ENCODE results near the gene NCOA3. TPM values are rescaled to one million over a fixed set of nuclear protein-coding genes. Genes with fewer than 3 reads are reported as not detected.

The NCOA3 gene
- polyA plus RNA-seq, 3 donors = 13.5 to 21.8 (median 21.3) TPM

DNA sequence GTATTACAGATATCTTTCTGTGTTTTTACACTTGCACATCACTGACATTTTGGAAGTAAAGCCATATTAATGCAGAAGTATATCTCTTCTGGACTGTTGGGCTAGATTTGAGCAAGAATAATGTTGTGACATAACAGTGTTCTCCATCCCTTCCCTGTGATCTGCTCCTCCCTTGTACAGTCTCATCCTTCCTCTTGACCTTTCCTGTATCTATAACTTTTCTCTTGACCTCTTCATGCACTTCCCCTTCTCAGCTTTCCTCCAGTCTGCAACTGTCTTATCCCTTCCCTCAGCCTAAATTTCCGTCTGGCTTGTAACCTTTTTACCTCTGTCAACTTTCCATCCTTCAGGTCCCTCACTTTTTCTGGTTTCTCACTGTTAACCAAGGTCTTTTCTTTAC, 29.8 kb downstream of the NCOA3 start:
- Mint-ChIP-seq H3K27ac (peak overlapping the region in 6 of 7 donors; percentile 4 to 86 (median 60)), H3K4me3 (peak overlapping the region; percentile 7 to 72), H3K36me3 (peaks cover 9 to 17% of the 10 kb centered on the region in 2 donors), H3K27me3 (ENCODE audit: low read depth in 3 of 3) (no peaks in the 10 kb centered on the region), H3K4me1 (peaks cover 28% of the 10 kb centered on the region), H3K9me3 (peaks cover 3 to 8% (median 7%) of the 10 kb centered on the region in 7 donors)
- H4K20me1 ChIP-seq (ENCODE audit: insufficient read depth, low read length) = peaks cover 99% of the 10 kb centered on the region
- DNase-seq = peak; percentile 61 to 68 (median 62)
- H3K4me1 ChIP-seq (ENCODE audit: control insufficient read depth in 1 of 2, insufficient read depth in 2 of 2, low read length in 2 of 2) = peaks cover 23 to 24% of the 10 kb centered on the region in 2 donors
- TF ChIP-seq, protein P1, sequence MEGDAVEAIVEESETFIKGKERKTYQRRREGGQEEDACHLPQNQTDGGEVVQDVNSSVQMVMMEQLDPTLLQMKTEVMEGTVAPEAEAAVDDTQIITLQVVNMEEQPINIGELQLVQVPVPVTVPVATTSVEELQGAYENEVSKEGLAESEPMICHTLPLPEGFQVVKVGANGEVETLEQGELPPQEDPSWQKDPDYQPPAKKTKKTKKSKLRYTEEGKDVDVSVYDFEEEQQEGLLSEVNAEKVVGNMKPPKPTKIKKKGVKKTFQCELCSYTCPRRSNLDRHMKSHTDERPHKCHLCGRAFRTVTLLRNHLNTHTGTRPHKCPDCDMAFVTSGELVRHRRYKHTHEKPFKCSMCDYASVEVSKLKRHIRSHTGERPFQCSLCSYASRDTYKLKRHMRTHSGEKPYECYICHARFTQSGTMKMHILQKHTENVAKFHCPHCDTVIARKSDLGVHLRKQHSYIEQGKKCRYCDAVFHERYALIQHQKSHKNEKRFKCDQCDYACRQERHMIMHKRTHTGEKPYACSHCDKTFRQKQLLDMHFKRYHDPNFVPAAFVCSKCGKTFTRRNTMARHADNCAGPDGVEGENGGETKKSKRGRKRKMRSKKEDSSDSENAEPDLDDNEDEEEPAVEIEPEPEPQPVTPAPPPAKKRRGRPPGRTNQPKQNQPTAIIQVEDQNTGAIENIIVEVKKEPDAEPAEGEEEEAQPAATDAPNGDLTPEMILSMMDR (IDR thresholded peaks at IDR 0.05) = no peak
- H3K27ac ChIP-seq (ENCODE audit: low read depth in 1 of 2, low read length in 2 of 2) = peak overlapping the region in 1 of 2 donors; percentile 7
- H3K9me3 ChIP-seq (replicated peaks in 1 of 2; ENCODE audit: control insufficient read depth in 1 of 2, insufficient read depth in 1 of 2, low read length in 2 of 2) = peaks cover 0 to 4% of the 10 kb centered on the region in 2 donors
- H3K4me3 ChIP-seq (replicated peaks in 1 of 3; ENCODE audit: low read depth in 2 of 3, low read length in 3 of 3) = peak overlapping the region in 1 of 3 experiments; percentile 37
- no peaks in the 10 kb centered on the region for H3K27me3 ChIP-seq (ENCODE audit: control insufficient read depth in 2 of 2, insufficient read depth in 2 of 2, low read length in 2 of 2)
- WGBS (ENCODE audit: insufficient coverage) = 0% methylated on average over 1 of the region's 1 CpG
- H3K36me3 ChIP-seq (replicated peaks in 1 of 2; ENCODE audit: control insufficient read depth in 1 of 2, insufficient read depth in 2 of 2, low read length in 2 of 2) = no peaks in the 10 kb centered on the region
- H3K4me2 ChIP-seq (replicated peaks; ENCODE audit: extremely low read depth, low read length, poor library complexity, severe bottlenecking) = peak overlapping the region; percentile 54
- no peak overlapping the region for H2AFZ ChIP-seq (ENCODE audit: insufficient read depth, low read depth, low read length, poor library complexity, severe bottlenecking)
- no peak overlapping the region for H3K9ac ChIP-seq (ENCODE audit: insufficient read depth, low read length, poor library complexity, severe bottlenecking)
- intact Hi-C loops (cut with micrococcal nuclease) = no loop called here
- peaks cover 98% of the 10 kb centered on the region for H3K79me2 ChIP-seq (ENCODE audit: insufficient read depth, low read length)

DNA sequence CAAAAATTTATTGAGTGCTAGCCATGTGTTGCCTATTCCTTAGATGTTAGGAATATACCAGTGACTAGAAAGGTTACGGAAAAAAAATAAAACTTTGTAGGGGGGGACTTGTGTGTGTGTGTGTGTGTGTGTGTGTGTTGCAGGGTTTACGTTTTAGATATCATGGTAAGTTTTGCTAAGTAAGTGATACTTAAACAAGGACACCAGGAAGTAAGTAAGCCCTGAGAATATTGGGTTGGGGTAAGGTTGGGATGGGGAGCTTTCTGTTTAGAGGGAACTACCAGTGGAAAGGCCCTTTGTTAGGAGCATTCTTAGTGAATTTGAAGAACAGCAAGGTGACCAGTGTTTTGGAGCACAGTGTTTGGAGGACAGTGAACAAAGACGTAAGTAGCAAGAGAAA, 30.3 kb downstream of the NCOA3 start:
- Histone ChIP-seq H3K79me2 (ENCODE audit: insufficient read depth, low read length) (peaks cover 97% of the 10 kb centered on the region), H3K4me2 (replicated peaks; ENCODE audit: extremely low read depth, low read length, poor library complexity, severe bottlenecking) (peak overlapping the region; percentile 54), H3K27ac (ENCODE audit: low read depth in 1 of 2, low read length in 2 of 2) (peak overlapping the region in 1 of 2 donors; percentile 7), H2AFZ (ENCODE audit: insufficient read depth, low read depth, low read length, poor library complexity, severe bottlenecking) (no peak overlapping the region), H3K9me3 (replicated peaks in 1 of 2; ENCODE audit: control insufficient read depth in 1 of 2, insufficient read depth in 1 of 2, low read length in 2 of 2) (no peaks in the 10 kb centered on the region), H4K20me1 (ENCODE audit: insufficient read depth, low read length) (peaks cover 99% of the 10 kb centered on the region), H3K4me1 (ENCODE audit: control insufficient read depth in 1 of 2, insufficient read depth in 2 of 2, low read length in 2 of 2) (peaks cover 23 to 24% of the 10 kb centered on the region in 2 donors), H3K4me3 (replicated peaks in 1 of 3; ENCODE audit: low read depth in 2 of 3, low read length in 3 of 3) (peak overlapping the region in 1 of 3 experiments; percentile 37), H3K9ac (ENCODE audit: insufficient read depth, low read length, poor library complexity, severe bottlenecking) (no peak overlapping the region), H3K27me3 (ENCODE audit: control insufficient read depth in 2 of 2, insufficient read depth in 2 of 2, low read length in 2 of 2) (no peaks in the 10 kb centered on the region), H3K36me3 (replicated peaks in 1 of 2; ENCODE audit: control insufficient read depth in 1 of 2, insufficient read depth in 2 of 2, low read length in 2 of 2) (no peaks in the 10 kb centered on the region)
- 88% methylated on average over 2 of the region's 3 CpGs for WGBS (ENCODE audit: insufficient coverage)
- peak overlapping the region in 3 of 7 donors; percentile 19 to 82 (median 69) for H3K27ac Mint-ChIP-seq
- no peaks in the 10 kb centered on the region for H3K27me3 Mint-ChIP-seq (ENCODE audit: low read depth in 3 of 3)
- no peak for DNase-seq
- H3K4me1 Mint-ChIP-seq = peaks cover 28% of the 10 kb centered on the region
- H3K4me3 Mint-ChIP-seq = peak overlapping the region in 1 of 2 donors; percentile 10
- TF ChIP-seq, protein P1 (IDR thresholded peaks at IDR 0.05) = no peak
- H3K36me3 Mint-ChIP-seq = peaks cover 7 to 17% of the 10 kb centered on the region in 2 donors
- intact Hi-C loops (cut with micrococcal nuclease) = no loop called here
- H3K9me3 Mint-ChIP-seq = peaks cover 0 to 4% (median 2%) of the 10 kb centered on the region in 7 donors

All from CD14-positive monocyte (primary cell).